HT1080 (cell line): Measurements from ENCODE around the gene CD109. TPM values are rescaled to one million over a fixed set of nuclear protein-coding genes. Genes with fewer than 3 reads are reported as not detected.
"Not testable (repeated sequence)": the region's sequence is repeated elsewhere in the genome, so short reads cannot be mapped to it uniquely, and the experiment has no call there.

Experiments used
- DNase-seq: peaks from one replicate; pipeline ENCODE4 v3.0.0-alpha.2; 2015; ENCODE audit warnings: low read depth
- total RNA-seq: library from RNA; depleted of rRNA; stranded (reverse); fragments of >200 nt; shearing (Covaris generic); gene quantifications from 2 replicates; pipeline ENCODE4 v1.2.3, GENCODE V29; 2014

Gene CD109
- total RNA-seq, 1 experiment from 2014 or later, result 22.7 TPM

DNA sequence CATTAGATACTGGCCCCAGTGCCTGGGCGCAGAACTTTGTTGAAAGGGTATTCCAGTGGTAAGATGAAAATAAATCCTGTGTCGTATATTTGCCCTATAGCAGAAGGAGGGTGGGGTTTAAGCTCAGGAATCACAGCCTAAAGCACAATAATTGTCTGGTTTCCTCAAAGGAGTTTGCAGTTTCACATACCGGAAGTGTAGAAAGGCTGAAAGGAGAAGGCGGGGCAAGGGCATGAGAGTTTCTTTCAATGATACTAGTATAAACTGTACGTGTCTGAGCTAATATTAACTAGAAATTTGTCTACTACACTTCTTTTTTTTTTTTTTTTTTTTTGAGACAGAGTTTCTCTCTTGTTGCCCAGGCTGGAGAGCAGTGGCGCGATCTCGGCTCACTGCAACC lies 29.2 kb downstream of the CD109 start:
- not testable (repeated sequence) for DNase-seq

GRCh38 chr6:73727114-73727513 lies 31.1 kb downstream of the CD109 start:
- no peak for DNase-seq

GRCh38 chr6:73728548-73729205 lies 32.7 kb downstream of the CD109 start:
- no peak for DNase-seq

- DNase-seq, result no peak
These were observed 35.3 kb downstream of the CD109 start for GRCh38 chr6:73731285-73731684.

GRCh38 chr6:73732845-73733675 lies 37.1 kb downstream of the CD109 start:
- peak; percentile 65 for DNase-seq

DNA sequence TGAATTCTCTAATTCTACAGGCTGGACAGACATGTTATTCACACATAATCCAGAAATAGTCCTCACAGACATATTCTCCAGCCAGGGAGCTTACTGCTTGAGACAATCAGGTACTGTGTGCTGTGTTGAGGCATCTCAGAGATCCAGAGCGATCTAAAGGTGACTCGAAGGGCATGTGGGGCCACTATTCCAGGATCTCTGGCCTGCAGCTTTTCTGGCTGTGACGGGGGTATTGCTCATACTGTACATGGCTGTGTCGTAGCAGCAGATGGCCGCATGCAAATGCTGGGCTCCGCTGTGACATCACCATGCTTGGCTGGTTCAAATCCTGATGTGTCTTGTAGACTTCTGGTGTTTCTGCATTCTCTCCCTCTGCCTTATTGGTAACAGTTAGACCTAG lies 37.8 kb downstream of the CD109 start:
- DNase-seq, result no peak

DNA sequence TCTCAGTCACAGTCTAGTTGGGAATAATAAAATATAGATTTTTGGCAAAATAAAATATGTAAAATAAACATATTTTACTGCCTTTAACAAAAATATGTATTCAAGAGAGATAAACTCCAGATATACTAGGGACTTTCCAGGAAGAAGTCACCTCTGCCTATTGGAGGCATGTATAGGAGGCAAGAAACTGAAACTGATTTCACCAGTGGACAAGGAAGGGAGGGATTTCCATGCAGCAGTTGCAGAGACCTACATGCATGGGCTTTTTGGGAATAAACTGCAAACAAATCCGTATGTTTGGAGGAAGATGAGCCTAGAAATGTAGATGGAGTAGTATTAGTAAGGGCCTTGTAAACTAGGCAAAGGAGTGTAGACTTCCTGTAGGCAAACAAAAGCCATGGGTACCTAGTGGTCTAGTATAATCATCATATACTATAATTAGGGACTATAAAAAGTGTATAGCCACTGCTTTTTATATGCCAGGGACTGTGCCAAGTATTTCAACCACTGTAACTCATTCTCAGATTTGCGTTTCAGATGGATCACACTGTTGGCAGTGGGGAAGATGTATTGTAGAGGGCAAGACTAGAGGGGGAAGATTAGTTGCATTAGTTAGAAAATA lies 38.9 kb downstream of the CD109 start:
- DNase-seq, result no peak

DNA sequence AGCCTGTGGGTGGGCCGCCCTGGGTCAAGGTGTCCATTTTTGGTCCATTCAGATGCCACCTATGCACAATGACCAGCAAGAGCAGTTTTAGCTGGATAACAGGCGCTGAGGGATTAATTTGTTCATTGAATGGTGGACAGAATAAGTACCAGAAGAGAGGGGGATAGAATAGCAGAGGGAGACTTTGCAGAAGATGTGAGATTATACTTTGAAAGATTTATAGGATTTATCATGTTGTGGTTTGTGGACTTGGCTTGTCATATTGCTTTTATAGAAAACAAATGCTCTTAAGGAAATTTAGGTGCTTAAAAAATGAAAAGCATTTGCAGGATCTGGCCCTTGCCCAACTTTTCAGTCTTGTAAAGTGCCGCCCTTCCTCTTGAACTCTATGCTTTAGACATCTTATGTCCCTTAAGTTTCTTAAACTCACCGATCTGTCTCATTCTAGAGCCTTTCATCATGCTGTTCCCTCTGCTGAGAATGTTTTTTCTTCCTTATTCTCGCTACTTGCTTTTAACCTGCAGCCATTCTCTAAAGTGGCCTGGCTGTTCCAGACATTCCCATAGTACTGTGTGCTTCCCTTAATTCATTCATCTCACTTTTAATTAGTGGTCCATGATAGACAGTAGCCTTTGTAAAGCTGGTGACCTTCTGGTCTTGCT lies 42.5 kb downstream of the CD109 start:
- DNase-seq, result no peak

GRCh38 chr6:73739096-73739495 lies 43.1 kb downstream of the CD109 start:
- peak; percentile 48 for DNase-seq

- no peak for DNase-seq
These were observed 46.4 kb downstream of the CD109 start for GRCh38 chr6:73742433-73742832.

- no peak for DNase-seq
These were observed 47.1 kb downstream of the CD109 start for GRCh38 chr6:73743081-73743480.

GRCh38 chr6:73743556-73743955 lies 47.6 kb downstream of the CD109 start:
- DNase-seq, result no peak

GRCh38 chr6:73746787-73747186 lies 50.8 kb downstream of the CD109 start:
- peak; percentile 24 for DNase-seq

DNA sequence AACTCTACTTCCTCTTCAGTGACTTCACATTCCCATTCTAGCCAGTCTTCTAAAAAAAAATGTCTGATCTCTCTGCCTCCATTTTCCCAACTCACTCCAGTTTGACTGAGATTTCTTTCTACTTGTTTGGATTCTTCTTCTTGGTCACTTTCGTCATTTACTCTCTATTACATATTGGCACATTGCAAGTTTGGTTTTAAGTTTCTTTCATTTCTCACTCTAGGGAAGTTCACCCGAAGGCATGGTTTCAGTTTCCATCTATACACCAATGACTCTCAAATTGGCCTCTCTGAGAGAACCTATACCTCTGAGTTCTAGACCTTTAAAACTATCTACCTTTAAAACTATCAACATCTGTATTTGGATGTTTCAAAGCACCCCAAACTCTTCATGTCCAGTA lies 51.3 kb downstream of the CD109 start:
- DNase-seq, result no peak

GRCh38 chr6:73752943-73753342 lies 56.9 kb downstream of the CD109 start:
- DNase-seq, result no peak

GRCh38 chr6:73766040-73766439 lies 70.0 kb downstream of the CD109 start:
- DNase-seq, result no peak

- DNase-seq, result no peak
These were observed 72.6 kb downstream of the CD109 start for GRCh38 chr6:73768558-73768957.

DNA sequence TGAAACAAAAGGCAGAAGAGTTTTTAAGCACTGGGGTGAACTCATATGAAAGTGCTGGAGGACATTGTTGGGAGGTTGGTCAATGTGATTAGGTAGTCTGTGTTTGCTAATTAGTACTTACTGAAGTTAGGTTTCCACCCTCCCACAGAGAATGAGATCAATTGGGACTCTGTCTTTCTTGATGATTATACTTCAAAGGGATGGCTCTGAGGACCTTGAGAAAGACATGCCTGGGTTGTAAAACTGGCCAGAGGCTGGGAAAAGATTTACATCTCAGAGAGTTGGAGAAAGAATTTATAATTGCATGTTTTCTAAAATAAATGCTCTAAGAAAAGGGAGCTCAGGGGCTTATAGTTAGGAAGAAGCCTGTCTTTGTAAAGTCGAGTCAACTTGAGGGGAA lies 74.0 kb downstream of the CD109 start:
- no peak for DNase-seq

DNA sequence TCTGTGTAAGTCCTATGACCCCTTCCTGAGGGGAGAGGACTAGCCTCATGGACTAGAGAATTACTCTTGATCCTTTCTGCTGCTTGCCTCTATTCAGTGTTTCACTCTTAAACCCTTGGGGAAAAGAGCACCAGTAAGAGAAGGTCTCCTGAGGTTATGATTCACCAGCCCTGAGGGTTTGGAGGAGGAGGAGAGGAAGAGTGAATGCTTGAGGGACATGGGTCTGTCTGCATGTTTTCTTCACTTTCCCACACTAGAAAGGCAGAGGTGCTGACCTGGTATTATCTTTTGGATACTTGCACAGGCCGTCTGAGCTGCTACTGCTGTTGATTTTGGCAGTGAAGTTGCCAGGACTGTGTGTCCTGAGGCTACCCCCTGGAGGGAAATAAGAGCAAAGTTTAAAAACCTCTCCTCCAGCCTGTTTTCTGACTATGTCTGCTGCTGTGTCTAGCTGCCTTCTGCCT lies 78.3 kb downstream of the CD109 start:
- peak; percentile 94 for DNase-seq

DNA sequence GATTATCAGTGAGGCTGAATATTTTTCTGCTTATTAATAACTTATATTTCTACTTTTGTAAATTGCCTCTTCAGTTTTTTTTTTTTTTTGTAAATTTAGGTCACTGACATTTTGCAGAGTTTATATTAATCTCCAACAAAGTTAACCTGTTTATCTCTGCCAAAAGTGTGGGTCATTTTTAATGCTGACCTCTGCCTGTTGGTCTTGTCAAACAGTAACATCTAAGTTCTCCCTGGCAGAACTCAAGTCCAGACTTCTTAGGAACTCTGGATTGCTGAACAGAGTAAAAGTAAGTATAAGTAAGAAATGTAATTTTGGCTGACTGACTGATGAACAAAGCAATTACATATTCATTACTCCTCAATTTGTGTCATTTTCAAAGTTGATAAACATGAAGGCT lies 83.9 kb downstream of the CD109 start:
- no peak for DNase-seq

GRCh38 chr6:73782911-73783310 lies 86.9 kb downstream of the CD109 start:
- no peak for DNase-seq
